Calu3 (cell line): ENCODE results near the gene MTX2. TPM values are rescaled to one million over a fixed set of nuclear protein-coding genes. Genes with fewer than 3 reads are reported as not detected.
"Not testable (repeated sequence)": the region's sequence is repeated elsewhere in the genome, so short reads cannot be mapped to it uniquely, and the experiment has no call there.

Source experiments
- BruUV-seq: library from RNA; stranded (reverse); fragments of 400-500 nt; replicated peaks from 2 replicates; lab custom pipeline; 2021; lab: Mats Ljungman, UMichigan
- CTCF ChIA-PET: fragments of 300-600 bp; sonication (Branson Sonifier 250); formaldehyde crosslinking; loops from one replicate; lab custom pipeline; 2022; ENCODE audit warnings: antibody characterized with exemption; lab: Charles Lee
- DNase-seq: peaks from one replicate; pipeline ENCODE4 v3.0.0; 2022
- H3K27ac Mint-ChIP-seq: one replicate; pipeline ENCODE4 v1.8.0; 2022; ENCODE audit warnings: mixed read lengths; ENCODE audit not compliant: unreplicated experiment
- H3K27me3 Mint-ChIP-seq: one replicate; pipeline ENCODE4 v1.8.0; 2022; ENCODE audit warnings: mixed read lengths; ENCODE audit not compliant: unreplicated experiment
- H3K36me3 Mint-ChIP-seq: one replicate; pipeline ENCODE4 v1.8.0; 2022; ENCODE audit warnings: mild to moderate bottlenecking, moderate library complexity, mixed read lengths; ENCODE audit not compliant: insufficient read depth, unreplicated experiment
- H3K4me1 Mint-ChIP-seq: one replicate; pipeline ENCODE4 v1.8.0; 2022; ENCODE audit warnings: mild to moderate bottlenecking, low read depth, mixed read lengths; ENCODE audit not compliant: unreplicated experiment
- H3K4me3 Mint-ChIP-seq: one replicate; pipeline ENCODE4 v1.8.0; 2022; ENCODE audit warnings: mild to moderate bottlenecking, low read depth, moderate library complexity, mixed read lengths; ENCODE audit not compliant: unreplicated experiment
- H3K9me3 Mint-ChIP-seq: one replicate; pipeline ENCODE4 v1.8.0; 2022; ENCODE audit warnings: low read depth, mixed read lengths; ENCODE audit not compliant: unreplicated experiment
- CTCF ChIP-seq: fragments of 200-600 bp; IDR thresholded peaks from one replicate; pipeline ENCODE4 v1.8.0; 2022; ENCODE audit warnings: antibody characterized with exemption; ENCODE audit not compliant: unreplicated experiment
- intact Hi-C: fragments of 100-400 bp; cut with micrococcal nuclease; formaldehyde crosslinking; loops from one replicate; pipeline ENCODE4 v1.10.0; 2022; ENCODE audit not compliant: unreplicated experiment
- total RNA-seq: library from RNA; stranded (reverse); gene quantifications from 2 replicates; pipeline ENCODE4 v1.2.3, GENCODE V29; 2022

MTX2 gene
- total RNA-seq, 1 experiment from 2014 or later = 44.7 TPM

GRCh38 chr2:176368349-176368748 lies 99.1 kb downstream of the MTX2 start:
- Mint-ChIP-seq H3K27ac (no peak overlapping the region), H3K36me3 (no peaks in the 10 kb centered on the region), H3K9me3 (no peaks in the 10 kb centered on the region), H3K4me3 (no peak overlapping the region), H3K4me1 (no peaks in the 10 kb centered on the region), H3K27me3 (no peaks in the 10 kb centered on the region)
- BruUV-seq = no TSS peak
- CTCF ChIA-PET = interaction anchor here (0.5 kb wide), 1 partner anchor 28 kb away, joined by 5 read pairs; no protein-coding TSS in a partner anchor
- intact Hi-C loops = no loop called here
- no peak for DNase-seq
- no peak for TF ChIP-seq CTCF

GRCh38 chr2:176370467-176371171 lies 101.4 kb downstream of the MTX2 start:
- Mint-ChIP-seq H3K27ac (no peak overlapping the region), H3K27me3 (no peaks in the 10 kb centered on the region), H3K9me3 (no peaks in the 10 kb centered on the region), H3K4me3 (no peak overlapping the region), H3K36me3 (no peaks in the 10 kb centered on the region), H3K4me1 (no peaks in the 10 kb centered on the region)
- intact Hi-C loops = no loop called here
- TF ChIP-seq CTCF = no peak
- no peak for DNase-seq
- BruUV-seq = no TSS peak
- CTCF ChIA-PET = no interaction called here

DNA sequence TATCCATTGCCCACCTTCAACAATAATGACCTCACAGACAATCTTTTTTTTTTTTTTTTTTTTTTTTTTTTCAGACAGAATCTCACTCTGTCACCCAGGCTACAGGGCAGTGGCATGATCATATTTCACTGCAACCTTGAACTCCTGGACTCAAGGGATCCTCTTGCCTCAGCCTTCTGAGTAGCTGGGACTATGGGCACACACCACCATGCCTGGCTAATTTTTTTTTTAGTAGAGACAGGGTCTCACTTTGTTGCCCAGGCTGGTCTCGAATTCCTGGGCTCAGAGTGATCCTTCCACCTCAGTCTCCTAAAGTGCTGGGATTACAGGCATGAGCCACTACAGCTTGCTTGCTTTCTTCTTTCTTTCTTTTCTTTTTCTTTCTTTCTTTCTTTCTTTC lies 103.9 kb downstream of the MTX2 start:
- intact Hi-C loops, H3K4me3 Mint-ChIP-seq, BruUV-seq, DNase-seq, H3K36me3 Mint-ChIP-seq, H3K27me3 Mint-ChIP-seq, CTCF ChIA-PET, H3K4me1 Mint-ChIP-seq, H3K27ac Mint-ChIP-seq, H3K9me3 Mint-ChIP-seq: not testable (repeated sequence)

- H3K4me3 Mint-ChIP-seq = no peak overlapping the region
- intact Hi-C loops = no loop called here
- H3K27ac Mint-ChIP-seq = no peak overlapping the region
- no TSS peak for BruUV-seq
- H3K36me3 Mint-ChIP-seq = no peaks in the 10 kb centered on the region
- H3K4me1 Mint-ChIP-seq = no peaks in the 10 kb centered on the region
- TF ChIP-seq CTCF = no peak
- H3K9me3 Mint-ChIP-seq = peaks cover 2% of the 10 kb centered on the region
- CTCF ChIA-PET = no interaction called here
- no peak for DNase-seq
- H3K27me3 Mint-ChIP-seq = no peaks in the 10 kb centered on the region
Observed at GRCh38 chr2:176378323-176378722, 109.1 kb downstream of the MTX2 start.

- Mint-ChIP-seq H3K27ac (no peak overlapping the region), H3K9me3 (peaks cover 2% of the 10 kb centered on the region), H3K4me1 (no peaks in the 10 kb centered on the region), H3K4me3 (no peak overlapping the region), H3K27me3 (no peaks in the 10 kb centered on the region), H3K36me3 (no peaks in the 10 kb centered on the region)
- no peak for TF ChIP-seq CTCF
- BruUV-seq = no TSS peak
- intact Hi-C loops = no loop called here
- CTCF ChIA-PET = no interaction called here
- no peak for DNase-seq
Observed at GRCh38 chr2:176380341-176380740, 111.1 kb downstream of the MTX2 start.
